ENCODE measurements around the gene SETD7.

GRCh38 chr4:139455126-139455538 lies 100.9 kb downstream of the SETD7 start:
- TF ChIP-seq CTCF (IDR thresholded peaks at IDR 0.05) (no peak), POLR2A (IDR thresholded peaks at IDR 0.05) (no peak)

All from esophagus squamous epithelium (tissue), 4 donors.